DOHH2 (cell line): ENCODE data around the gene PVALEF.

Experiments
- CTCF ChIP-seq: fragments of 200-600 bp; sonication (generic); IDR thresholded peaks from one replicate; pipeline ENCODE4 v1.5.1; 2014; ENCODE audit warnings: antibody characterized with exemption, mild to moderate bottlenecking, low read depth, low read length; ENCODE audit not compliant: poor library complexity, severe bottlenecking
- EZH2phosphoT487 ChIP-seq: fragments of 200-600 bp; sonication (generic); IDR thresholded peaks from 2 replicates; pipeline ENCODE4 v1.6.1; 2017; ENCODE audit warnings: borderline replicate concordance, mild to moderate bottlenecking, antibody characterized with exemption, low read length, moderate library complexity, mixed read lengths

DNA sequence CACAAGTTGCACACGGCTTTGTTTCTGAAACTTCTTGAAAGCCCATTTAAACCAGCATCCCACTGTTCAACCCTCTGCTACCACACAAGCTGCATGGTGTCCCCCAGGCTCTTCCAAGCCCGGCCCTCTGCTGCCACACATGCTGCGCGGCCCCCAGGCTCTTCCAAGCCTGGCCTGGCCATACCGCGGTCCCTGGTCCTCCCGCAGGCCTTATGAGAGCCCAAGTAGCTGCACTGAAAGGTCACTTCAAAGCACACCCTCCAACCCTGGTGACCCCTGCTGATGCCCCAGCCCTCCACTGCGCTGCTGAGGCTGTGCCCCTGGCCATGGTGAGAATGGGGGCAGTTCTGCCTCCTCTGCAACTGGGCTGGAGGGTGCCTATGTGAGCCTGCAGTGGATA lies 25.9 kb upstream of the PVALEF start:
- TF ChIP-seq CTCF, result no peak
- no peak for TF ChIP-seq EZH2phosphoT487
